Measurements from ENCODE around the gene NOP58.
"Not testable (repeated sequence)": the region's sequence is repeated elsewhere in the genome, so short reads cannot be mapped to it uniquely, and the experiment has no call there.

NOP58 gene

GRCh38 chr2:202265467-202266277 is at the start of gene NOP58:
Gene NOP58 (plus strand): TSS chr2:202265763. CDS start chr2:202265942, 179 bp downstream.
- Histone ChIP-seq H3K36me3 (no peaks in the 10 kb centered on the region), H3K27ac (peak within 1 kb of the TSS; percentile 86 to 98), H3K9me3 (no peaks in the 10 kb centered on the region), H3K27me3 (no peaks in the 10 kb centered on the region), H3K4me3 (peak within 1 kb of the TSS; percentile 76 to 86), H3K4me1 (peaks cover 0 to 38% (median 11%) of the 10 kb centered on the region in 4 donors)
- TF ChIP-seq CTCF (IDR thresholded peaks at IDR 0.05): no peak
- DNase-seq: peak; percentile 93 to 96
- intact Hi-C loops (cut with DNase I; ENCODE audit: low total_unique reads): no loop called here

DNA sequence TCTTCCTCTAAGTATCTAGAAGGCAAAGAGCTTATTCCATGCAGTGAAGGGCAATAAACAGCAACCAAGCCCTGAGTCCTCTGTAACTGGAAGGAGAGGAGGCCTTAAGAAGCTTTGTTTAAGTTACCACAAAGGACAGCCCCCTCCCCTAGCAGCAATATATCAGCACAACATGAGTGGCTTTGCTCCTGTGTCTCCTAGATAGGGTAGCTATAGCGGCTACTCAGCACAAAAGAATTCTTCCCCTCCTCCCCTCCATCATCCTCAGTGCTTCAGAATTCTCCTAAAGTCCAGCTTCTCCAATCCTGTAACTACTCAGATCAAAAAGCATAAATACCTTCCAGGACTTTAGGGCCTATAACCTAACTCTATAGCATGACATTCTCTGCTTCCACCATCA is 43.7 kb upstream of the NOP58 start:
- DNase-seq: no peak
- H3K9me3 ChIP-seq: no peaks in the 10 kb centered on the region
- H3K27ac ChIP-seq: no peak overlapping the region
- H3K4me1 ChIP-seq: peaks cover 0 to 8% (median 2%) of the 10 kb centered on the region in 4 donors
- no peak for TF ChIP-seq CTCF (IDR thresholded peaks at IDR 0.05)
- intact Hi-C loops (cut with DNase I; ENCODE audit: low total_unique reads): no loop called here
- H3K36me3 ChIP-seq: peaks cover 18 to 52% (median 19%) of the 10 kb centered on the region in 3 donors
- no peak overlapping the region for H3K4me3 ChIP-seq
- no peaks in the 10 kb centered on the region for H3K27me3 ChIP-seq

GRCh38 chr2:202237787-202238233 is 27.8 kb upstream of the NOP58 start:
- no peaks in the 10 kb centered on the region for H3K27me3 ChIP-seq
- no peaks in the 10 kb centered on the region for H3K36me3 ChIP-seq
- H3K9me3 ChIP-seq: no peaks in the 10 kb centered on the region
- TF ChIP-seq CTCF (IDR thresholded peaks at IDR 0.05): no peak
- peak overlapping the region; percentile 93 to 94 for H3K27ac ChIP-seq
- peak in 1 of 2 donors; percentile 65 for DNase-seq
- H3K4me3 ChIP-seq: peak overlapping the region; percentile 90 to 93
- H3K4me1 ChIP-seq: peaks cover 6 to 33% (median 19%) of the 10 kb centered on the region in 4 donors
- intact Hi-C loops (cut with DNase I; ENCODE audit: low total_unique reads): no loop called here

DNA sequence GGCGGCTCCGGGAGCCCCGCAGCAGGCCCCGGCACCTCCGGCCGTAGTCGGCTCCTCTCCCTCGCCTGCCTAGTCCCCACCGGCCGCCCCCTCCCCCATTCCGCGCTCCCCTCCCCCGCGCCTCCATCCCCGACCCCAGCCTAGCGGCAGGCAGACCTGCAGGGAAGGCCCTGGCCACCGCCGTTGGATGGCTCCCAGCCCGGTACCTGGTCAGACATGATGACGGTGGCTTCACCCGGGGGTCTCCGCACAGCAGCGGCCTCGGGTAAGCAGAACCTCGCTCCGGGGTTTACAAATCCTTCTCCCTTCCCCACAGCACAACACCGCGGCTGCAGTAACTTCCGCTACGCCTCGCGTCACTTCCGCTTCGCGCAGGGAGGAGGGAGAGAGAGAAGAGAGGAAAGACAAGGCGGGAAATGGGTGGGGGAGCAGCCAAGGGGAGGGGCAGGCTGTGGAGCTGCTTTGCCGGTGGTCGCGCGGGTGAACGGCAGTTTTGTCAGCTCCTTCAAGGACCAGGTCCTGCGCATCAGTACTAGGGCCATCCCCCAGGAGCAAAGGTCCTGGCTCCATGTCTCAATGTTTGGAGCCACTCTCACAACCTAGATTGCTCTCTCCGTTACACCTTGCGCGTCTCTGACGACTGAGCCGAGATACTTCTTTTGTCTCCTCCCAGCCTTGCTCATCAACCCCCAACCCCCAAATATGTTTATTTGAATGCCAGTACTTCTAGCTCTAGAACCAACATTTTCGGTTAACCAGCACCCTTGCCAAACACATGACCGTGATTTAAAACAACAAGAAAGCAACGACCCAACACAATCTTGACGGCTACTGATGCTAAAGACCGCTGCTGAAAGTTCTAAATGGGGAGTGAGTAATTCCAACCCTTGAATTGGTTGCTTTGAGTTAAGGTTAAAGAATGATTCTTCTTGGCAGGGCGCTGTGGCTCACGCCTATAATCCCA is 27.0 kb upstream of the NOP58 start, which contains the start of gene SUMO1:
TSS of gene SUMO1 (minus strand) at position 364 of the 964 bp plus-strand sequence. CDS start at position 218, 146 bp downstream.
- Histone ChIP-seq H3K36me3 (no peaks in the 10 kb centered on the region), H3K27me3 (no peaks in the 10 kb centered on the region), H3K27ac (peak within 1 kb of the TSS; percentile 93 to 94), H3K4me3 (peak within 1 kb of the TSS; percentile 90 to 93), H3K4me1 (peaks cover 6 to 28% (median 18%) of the 10 kb centered on the region in 4 donors), H3K9me3 (no peaks in the 10 kb centered on the region)
- TF ChIP-seq CTCF (IDR thresholded peaks at IDR 0.05): no peak
- intact Hi-C loops (cut with DNase I; ENCODE audit: low total_unique reads): no loop called here
- peak; percentile 91 to 93 for DNase-seq

GRCh38 chr2:202247710-202248109 is 17.9 kb upstream of the NOP58 start:
- intact Hi-C loops (cut with DNase I; ENCODE audit: low total_unique reads); H3K27me3 ChIP-seq; H3K36me3 ChIP-seq; H3K4me3 ChIP-seq; H3K9me3 ChIP-seq; H3K27ac ChIP-seq; H3K4me1 ChIP-seq; DNase-seq: not testable (repeated sequence)

Data from tibial artery (tissue), 4 donors.